Measurements from ENCODE around the gene ARMC3.
"Not testable (repeated sequence)": the region's sequence is repeated elsewhere in the genome, so short reads cannot be mapped to it uniquely, and the experiment has no call there.

ARMC3 gene

GRCh38 chr10:23053036-23053435, 125.2 kb downstream of the ARMC3 start:
- peak; percentile 8 for DNase-seq

GRCh38 chr10:23055424-23056185, 127.8 kb downstream of the ARMC3 start:
- no peak for DNase-seq

- DNase-seq = no peak
Measured at GRCh38 chr10:23056186-23056579, 128.3 kb downstream of the ARMC3 start.

DNA sequence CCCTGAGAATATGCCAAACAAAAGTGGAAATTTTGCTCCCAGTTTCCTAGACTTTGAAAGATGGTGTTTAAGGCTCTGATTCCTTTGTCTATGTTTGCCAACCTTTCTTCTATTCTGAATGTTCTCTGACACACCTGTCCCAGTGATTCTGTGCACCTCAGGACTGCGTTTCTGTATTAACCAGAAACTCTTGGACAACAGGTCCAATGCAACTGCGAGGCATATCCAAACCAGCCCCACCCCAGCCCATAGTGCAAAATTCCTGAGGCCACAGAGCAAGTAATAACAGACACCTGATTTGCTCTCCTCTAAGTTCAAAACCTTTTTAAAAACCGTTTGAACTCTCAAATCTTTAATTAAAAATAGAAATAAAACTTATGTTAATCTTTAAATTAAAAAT, 130.5 kb downstream of the ARMC3 start:
- DNase-seq = no peak

GRCh38 chr10:23060918-23061317, 133.1 kb downstream of the ARMC3 start:
- no peak for DNase-seq

DNA sequence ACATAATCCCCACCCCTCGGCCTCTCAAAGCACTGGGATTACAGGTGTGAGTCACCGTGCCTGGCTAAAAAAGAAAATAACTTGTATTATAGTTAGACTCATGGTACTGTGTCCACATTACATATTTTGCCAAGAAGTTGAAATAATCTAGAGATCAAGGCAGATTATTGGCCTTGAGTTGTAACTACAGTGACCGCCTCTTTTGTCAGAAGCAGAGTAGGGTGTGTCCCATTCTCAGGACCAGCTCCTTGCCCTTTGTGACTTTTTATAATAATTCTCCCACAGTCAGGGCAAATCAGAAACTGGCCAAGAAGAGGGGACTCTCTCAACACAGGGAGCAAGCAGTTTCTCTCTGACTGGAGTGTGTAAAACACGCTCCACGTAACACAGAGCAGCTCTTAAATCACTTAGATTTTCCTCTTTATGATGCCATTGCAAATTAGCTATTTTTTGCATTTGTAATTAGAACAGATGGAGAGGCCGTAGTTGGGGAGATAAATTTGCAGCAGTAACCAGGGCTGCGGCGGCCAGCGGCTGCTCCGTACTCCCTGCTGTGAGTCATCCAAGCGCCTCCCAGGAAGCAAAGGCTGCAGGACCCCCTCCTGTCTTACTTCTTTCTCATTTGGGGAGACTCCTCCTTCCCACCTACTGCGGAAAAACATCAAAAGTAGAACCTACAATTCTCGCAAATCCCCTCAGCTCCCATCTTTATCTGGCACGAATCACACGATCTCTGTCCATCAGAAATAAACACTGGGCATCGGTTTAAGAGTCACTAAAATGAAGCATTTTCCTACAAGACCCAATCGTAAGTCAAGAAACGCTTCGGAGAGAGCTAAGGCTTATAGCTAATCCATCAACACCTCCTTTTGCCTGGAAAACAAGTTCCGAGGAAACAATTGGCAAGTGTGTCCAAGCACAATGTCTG, 135.5 kb downstream of the ARMC3 start:
- DNase-seq = no peak

DNA sequence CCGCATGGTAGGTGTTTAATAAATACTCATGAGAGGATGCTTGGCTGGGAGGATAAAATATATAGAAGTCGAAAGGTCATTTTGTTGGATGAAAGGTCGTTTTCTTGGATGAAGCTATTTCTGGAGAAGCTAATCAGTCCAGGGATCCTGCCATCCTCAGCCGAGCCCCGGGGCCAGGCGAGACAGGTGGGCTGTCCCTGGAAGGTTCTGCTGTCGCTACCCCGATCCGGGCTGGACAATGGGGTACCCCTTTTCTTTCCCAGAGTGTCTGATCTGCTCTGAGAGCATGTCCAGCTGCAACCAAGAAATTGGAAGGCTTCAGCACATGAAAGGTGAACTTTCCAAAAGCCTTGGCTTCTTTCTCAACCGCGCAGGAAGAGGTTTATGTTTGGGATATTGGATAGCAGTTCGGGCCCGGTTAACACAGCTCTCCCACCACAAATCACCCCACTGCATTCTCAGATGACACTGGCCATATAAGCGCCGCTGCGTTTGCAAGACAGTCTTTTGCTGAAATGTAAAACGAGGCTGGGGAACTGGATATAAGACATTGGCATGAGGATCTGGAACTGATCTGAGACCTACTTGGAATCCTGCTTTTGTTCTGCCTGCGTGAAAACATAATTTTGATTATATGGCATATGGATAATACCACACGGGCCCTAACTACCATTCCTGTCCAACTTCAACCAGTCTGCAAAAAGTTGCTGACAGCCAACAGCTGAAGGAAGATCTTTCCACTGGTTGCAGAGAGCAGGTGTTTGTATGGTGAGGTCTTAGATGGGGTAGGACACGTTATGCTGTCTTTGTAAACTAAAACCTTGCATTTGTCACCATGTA, 136.3 kb downstream of the ARMC3 start:
- DNase-seq = no peak

- DNase-seq = not testable (repeated sequence)
Measured at GRCh38 chr10:23064813-23065114, 136.9 kb downstream of the ARMC3 start.

- DNase-seq = no peak
Measured at GRCh38 chr10:23065181-23065948, 137.5 kb downstream of the ARMC3 start.

- DNase-seq = no peak
Measured at GRCh38 chr10:23067337-23067736, 139.5 kb downstream of the ARMC3 start.

DNA sequence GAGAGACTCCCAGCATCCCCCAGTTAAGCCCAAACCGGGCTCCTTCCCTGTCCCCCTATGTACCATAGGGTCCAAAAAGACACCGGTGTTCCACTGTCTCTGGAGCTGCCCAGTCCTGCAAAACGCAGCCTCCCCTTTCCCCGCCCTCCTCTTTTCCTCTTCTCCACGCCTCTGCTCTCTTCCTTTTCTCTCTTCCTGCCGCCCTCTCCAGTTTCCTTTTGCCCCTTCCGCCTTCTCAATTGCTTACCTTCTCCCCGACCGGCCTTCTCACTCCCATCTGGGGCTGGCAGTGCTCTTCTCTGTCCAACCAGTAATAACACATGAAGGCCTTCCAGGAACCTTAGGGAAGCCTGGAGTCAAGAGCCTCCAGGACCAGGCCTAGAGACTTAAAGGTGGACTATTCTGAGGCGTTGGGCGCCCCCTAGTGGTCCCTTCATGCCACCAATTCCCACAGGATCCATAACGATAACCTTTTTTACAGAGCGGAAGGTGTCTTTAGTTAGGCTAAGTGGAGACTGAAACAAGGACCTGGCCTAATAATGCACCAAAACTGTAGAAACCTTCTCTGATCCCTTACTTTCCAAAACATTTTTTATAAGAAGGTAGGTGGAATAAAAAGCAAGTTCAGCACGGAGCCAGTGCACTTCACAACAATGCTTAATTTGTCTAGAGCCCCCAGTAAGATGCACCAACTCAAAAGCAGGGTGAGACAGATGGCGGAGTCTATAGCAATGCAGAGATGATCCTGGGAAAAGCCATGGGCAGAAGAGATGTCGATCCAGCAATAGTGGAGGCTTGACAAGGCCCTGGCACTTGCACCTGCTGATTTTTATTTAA, 140.3 kb downstream of the ARMC3 start:
- peak; percentile 89 for DNase-seq

GRCh38 chr10:23069019-23069815, 141.4 kb downstream of the ARMC3 start:
- no peak for DNase-seq

DNA sequence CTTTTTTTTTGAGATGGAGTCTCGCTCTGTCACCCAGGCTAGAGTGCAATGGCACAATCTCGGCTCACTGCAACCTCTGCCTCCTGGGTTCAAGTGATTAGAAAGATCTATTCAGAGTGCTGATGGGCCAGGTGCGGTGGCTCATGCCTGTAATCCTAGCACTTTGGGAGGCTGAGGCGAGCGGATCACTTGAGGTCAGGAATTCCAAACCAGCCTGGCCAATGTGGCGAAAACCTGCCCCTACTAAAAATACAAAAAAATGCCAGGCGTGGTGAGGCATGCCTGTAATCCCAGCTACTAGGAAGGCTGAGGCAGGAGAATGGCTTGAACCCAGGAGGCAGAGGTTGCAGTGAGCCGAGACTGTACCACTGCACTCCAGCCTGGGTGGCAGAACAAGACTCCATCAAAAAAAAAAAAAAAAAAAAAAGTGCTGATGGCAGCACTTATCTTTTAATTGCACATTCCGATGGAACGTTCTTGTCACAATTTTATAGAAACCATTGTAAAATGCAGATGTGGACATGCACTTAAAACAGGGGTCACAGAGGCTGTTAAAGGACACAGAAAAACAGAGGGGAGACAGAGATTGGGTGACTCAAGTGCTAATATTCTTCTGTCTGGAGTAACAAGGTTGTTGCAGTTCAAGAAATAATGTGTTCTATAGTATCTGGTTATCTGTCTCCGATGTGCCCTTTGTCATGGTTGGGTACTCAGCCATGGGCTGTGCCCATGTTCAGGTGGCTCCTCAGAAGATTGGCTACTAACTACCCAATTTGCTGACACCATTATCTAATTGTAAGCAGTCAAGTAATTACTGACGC, 142.4 kb downstream of the ARMC3 start:
- DNase-seq = not testable (repeated sequence)

DNA sequence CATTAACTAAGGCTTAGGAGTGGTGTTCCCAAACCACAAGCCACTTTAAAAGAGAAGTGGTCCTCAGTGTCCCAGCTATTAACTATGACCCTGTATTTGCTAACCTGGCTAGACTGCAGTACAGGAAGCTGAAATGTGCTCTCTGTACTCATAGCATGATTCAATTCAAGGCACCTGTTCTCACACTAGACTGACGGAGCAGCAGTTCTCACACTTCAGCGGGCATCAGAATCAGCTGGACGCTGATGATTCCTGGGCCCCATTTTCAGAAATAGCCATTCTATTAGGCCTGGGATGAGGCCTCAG, 143.0 kb downstream of the ARMC3 start:
- no peak for DNase-seq

- DNase-seq = not testable (repeated sequence)
Measured at GRCh38 chr10:23072593-23072992, 144.7 kb downstream of the ARMC3 start.

- no peak for DNase-seq
Measured at GRCh38 chr10:23073527-23073926, 145.7 kb downstream of the ARMC3 start.

DNA sequence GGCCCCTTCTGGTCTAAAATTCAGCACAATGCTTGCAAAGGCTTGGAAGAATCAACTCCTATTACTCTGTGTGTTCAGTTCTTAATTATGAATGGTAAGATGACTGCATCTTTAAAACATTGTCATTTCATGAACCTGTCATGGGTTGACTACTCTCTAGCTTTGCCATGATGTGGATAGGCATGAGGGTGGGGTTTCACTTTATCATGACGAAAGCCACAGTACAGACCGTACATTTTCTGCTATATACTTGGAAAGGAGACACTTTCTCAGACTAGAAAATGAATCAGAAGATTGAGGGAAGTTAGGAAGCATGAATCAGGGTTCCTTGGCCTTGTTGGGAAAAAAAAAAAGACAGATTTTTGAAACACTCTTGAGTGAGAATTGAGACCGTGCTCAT, 147.8 kb downstream of the ARMC3 start:
- DNase-seq = no peak

DNA sequence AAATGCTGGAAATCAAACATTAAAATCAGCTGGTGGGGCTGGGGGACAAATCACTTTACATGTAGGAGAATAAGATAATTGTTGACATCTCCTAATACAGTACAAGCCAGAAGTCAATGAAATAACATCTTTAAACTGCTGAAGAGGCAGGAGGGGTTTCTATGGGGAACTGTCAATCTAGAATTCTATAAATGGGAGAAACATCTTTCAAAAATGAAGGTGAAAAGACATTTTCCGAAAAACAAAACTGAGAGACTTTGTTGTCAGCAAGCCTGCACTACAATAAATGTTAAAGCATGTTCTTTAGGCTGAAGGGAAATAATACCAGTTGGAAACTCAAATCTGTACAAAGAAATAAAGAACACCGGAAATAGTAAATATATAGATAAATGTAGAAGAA, 150.3 kb downstream of the ARMC3 start:
- no peak for DNase-seq

GRCh38 chr10:23079700-23080099, 151.8 kb downstream of the ARMC3 start:
- no peak for DNase-seq

DNA sequence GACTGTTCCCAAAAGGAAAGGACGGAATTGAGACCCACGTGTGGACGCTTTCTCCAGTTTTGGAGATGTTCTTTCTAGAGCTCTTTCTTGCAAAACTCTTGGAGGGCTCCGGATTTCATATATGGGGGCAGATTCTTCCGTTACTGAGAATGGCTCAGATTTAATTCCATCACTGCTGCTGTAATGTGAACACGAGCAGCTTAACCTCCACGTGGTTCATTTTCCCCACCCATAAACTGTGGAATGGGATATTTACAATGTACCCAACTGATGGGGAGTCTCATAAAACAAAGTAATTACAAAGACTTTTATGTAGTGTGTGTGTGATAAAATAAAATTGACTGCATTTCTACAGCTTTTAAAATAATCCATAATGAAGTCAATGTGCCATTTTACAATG, 152.4 kb downstream of the ARMC3 start:
- no peak for DNase-seq

All from hematopoietic multipotent progenitor cell treated with erythropoietin and hydrocortisone succinate and interleukin-3 and kit ligand, for 6 days (in vitro differentiated cells).